PFSK-1 (cell line): Measurements from ENCODE around the gene TMIE.

Source experiments
- FOXP2 ChIP-seq: optimal IDR thresholded peaks from 2 replicates; pipeline ENCODE3; 2011; ENCODE audit warnings: borderline replicate concordance, control low read depth, inconsistent platforms; ENCODE audit not compliant: insufficient read depth; ENCODE audit errors: extremely low read length, extremely low read depth
- POLR2AphosphoS5 ChIP-seq: IDR thresholded peaks from 2 replicates; pipeline ENCODE4 v1.6.1; 2012; ENCODE audit warnings: low read depth, mild to moderate bottlenecking, control low read depth, low read length, moderate library complexity
- SIN3A ChIP-seq: IDR thresholded peaks from 2 replicates; pipeline ENCODE4 v1.6.1; 2012; ENCODE audit warnings: mild to moderate bottlenecking, low read length, moderate library complexity, borderline replicate concordance; ENCODE audit not compliant: insufficient read depth
- TAF1 ChIP-seq: IDR thresholded peaks from 2 replicates; pipeline ENCODE4 v1.6.1; 2012; ENCODE audit warnings: low read length, control low read depth, borderline replicate concordance; ENCODE audit not compliant: insufficient read depth
- TF ChIP-seq, protein P1 (sequence below), 2 experiments: IDR thresholded peaks; 2 replicates each; pipeline versions ENCODE4 v1.6.1 to v1.8.0; 2011 to 2012; ENCODE audit warnings: low read depth in 2 of 2, low read length in 2 of 2, control low read depth in 1 of 2, inconsistent platforms in 1 of 2, mild to moderate bottlenecking in 1 of 2, moderate library complexity in 1 of 2; ENCODE audit not compliant: insufficient read depth in 1 of 2

TMIE gene

DNA sequence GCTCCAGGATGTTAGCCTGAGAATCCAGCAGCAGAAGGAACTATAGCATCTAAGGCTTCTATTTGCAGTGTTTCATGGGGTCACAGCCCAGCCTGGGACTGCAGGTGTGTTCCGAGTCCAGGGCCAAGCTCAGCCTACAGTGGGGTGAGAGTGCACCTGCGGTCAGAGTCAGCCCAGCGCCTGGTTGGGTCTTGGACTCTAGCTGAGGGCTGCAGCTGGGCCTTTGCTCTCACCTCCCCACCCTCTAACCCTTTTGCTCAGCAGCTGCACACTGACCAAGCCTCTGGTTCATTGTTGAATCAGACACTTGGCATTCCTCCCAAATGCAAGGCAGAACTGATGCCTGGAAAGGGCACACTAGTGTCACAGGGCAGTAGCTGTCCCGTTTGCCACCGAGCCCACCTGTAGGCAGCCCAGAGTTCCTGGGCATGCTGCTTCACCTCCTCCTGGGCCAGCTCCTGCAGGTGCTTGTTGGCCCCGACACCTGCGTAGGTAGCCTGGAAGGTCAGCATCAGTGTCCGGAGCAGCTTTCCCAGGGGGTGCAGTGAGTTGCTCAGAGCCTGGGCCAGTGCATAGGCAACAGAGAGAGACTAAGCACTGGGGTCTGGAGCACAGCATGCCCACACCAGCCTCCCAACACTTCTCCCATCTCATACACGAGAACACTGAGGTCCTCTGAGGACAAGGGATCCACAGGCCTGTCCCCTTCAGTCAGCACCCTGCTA, 25.2 kb upstream of the TMIE start:
- TF ChIP-seq, protein P1, sequence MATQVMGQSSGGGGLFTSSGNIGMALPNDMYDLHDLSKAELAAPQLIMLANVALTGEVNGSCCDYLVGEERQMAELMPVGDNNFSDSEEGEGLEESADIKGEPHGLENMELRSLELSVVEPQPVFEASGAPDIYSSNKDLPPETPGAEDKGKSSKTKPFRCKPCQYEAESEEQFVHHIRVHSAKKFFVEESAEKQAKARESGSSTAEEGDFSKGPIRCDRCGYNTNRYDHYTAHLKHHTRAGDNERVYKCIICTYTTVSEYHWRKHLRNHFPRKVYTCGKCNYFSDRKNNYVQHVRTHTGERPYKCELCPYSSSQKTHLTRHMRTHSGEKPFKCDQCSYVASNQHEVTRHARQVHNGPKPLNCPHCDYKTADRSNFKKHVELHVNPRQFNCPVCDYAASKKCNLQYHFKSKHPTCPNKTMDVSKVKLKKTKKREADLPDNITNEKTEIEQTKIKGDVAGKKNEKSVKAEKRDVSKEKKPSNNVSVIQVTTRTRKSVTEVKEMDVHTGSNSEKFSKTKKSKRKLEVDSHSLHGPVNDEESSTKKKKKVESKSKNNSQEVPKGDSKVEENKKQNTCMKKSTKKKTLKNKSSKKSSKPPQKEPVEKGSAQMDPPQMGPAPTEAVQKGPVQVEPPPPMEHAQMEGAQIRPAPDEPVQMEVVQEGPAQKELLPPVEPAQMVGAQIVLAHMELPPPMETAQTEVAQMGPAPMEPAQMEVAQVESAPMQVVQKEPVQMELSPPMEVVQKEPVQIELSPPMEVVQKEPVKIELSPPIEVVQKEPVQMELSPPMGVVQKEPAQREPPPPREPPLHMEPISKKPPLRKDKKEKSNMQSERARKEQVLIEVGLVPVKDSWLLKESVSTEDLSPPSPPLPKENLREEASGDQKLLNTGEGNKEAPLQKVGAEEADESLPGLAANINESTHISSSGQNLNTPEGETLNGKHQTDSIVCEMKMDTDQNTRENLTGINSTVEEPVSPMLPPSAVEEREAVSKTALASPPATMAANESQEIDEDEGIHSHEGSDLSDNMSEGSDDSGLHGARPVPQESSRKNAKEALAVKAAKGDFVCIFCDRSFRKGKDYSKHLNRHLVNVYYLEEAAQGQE (IDR thresholded peaks at IDR 0.05; ENCODE audit: insufficient read depth in 1 of 2, low read depth in 2 of 2, low read length in 2 of 2) = no peak
- TF ChIP-seq SIN3A (no peak), TAF1 (no peak), POLR2AphosphoS5 (no peak), FOXP2 (no peak)

DNA sequence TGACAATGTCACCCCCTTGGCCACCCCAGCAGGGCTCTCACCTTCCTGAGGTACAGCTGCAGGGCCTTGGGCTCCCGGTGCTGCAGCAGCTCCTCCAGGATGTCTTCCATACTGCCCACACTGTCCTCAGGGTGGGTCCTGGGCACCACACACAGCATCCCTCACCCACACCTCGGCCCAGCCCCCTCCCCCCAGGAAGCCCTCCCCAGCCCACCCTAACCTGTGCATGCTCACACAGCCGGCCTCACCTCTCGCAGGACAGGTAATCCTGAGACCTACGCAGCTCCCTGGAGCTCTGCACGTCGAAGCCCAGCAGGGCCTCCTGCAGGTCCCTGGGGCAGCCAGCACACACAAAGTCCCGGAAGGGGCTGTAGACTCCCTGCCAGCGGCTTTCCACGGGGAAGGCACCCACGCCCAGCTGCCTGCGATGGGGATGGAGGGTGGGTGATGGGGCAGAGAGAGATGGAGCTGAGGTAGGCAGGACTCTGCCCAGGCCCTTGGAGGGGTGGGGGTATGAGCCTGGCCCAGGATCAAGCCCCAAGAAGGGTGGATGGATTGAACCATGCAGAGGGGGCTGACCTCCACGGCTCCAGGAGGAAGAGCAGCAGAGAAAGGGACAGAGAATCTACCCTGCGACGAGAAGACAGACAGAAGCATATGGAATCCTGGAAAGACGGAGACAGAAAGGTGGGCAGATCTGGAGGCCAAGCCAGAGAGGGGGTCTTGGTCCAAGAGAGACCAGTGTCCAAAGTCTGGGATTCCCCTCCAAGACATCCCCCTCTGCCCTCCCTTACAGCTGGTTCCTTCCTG, 24.4 kb upstream of the TMIE start:
- TF ChIP-seq SIN3A = no peak
- no peak for TF ChIP-seq POLR2AphosphoS5

DNA sequence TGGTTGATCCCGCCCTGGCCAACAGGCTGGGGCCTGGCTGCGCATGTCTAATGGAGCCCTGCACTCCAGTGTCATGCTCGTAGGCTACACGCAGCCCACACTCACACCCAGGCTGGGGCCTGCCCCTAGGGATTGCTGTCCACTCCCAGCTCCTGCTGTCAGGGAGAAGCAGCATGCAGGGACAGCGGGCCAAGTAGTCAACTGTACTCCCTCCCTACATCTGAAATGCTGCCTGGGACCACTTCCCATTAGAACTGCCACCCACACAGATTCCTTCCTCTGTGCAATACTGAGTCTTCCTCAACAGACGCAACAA, 23.8 kb upstream of the TMIE start:
- TF ChIP-seq POLR2AphosphoS5 (no peak), SIN3A (no peak), TAF1 (no peak)
- TF ChIP-seq, protein P1 (IDR thresholded peaks at IDR 0.05; ENCODE audit: insufficient read depth in 1 of 2, low read depth in 2 of 2, low read length in 2 of 2) = no peak

DNA sequence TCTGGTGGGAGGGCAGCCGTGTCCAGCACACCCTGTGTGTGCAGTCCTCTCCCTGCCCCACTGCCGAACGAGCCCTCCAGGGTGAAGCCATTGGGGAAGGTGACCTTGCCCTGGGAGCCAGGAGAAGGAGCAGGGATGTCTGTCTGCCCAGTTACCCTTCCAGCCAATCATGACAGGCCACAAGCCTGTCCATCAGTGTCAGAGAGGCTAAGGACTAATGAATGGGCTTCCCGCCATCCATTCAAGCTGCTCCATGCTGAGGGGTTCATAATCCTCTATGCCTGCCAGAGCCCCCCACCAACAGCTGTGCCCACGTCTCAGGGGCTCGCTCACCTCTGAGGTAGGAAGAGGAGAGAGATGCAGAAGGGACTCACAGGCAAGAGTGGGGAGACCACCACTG, 22.9 kb upstream of the TMIE start:
- TF ChIP-seq POLR2AphosphoS5 = no peak
- TF ChIP-seq FOXP2 = no peak
- TF ChIP-seq, protein P1 (IDR thresholded peaks at IDR 0.05; ENCODE audit: insufficient read depth in 1 of 2, low read depth in 2 of 2, low read length in 2 of 2) = no peak
- no peak for TF ChIP-seq TAF1
- TF ChIP-seq SIN3A = no peak

DNA sequence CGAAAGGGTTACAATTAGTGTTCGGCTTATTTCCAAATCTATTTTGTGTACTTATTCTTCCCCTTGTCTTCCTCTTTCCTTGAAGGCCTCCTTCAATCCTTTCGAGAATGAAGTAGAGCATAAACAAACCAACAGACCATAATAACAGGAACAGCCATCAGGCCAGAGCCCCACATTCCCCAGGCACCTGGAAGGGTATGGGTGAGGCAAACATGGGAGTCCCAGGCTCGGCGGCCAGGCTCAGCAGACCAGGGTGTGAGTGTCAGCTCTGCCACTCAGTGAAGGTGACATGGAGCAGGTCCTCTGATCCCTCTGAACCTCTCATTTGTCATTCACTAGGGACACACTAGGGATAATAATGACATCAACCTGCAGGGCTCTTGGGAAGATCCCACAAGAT, 21.5 kb upstream of the TMIE start:
- TF ChIP-seq, protein P1 (IDR thresholded peaks at IDR 0.05; ENCODE audit: insufficient read depth in 1 of 2, low read depth in 2 of 2, low read length in 2 of 2) = no peak
